GM19468 (cell line): Measurements from ENCODE around the gene CLDN12.
A peak's percentile ranks its signal among the peaks of the same experiment; 100 is the strongest.

Experiments
- ATAC-seq: cut with Tn5 transposase; IDR thresholded peaks from one replicate; pipeline ENCODE4 v1.9.1; 2021; ENCODE audit warnings: mild to moderate bottlenecking, moderate library complexity, moderate number of reproducible peaks; ENCODE audit not compliant: unreplicated experiment; ENCODE audit errors: extremely low read depth

CLDN12 gene

DNA sequence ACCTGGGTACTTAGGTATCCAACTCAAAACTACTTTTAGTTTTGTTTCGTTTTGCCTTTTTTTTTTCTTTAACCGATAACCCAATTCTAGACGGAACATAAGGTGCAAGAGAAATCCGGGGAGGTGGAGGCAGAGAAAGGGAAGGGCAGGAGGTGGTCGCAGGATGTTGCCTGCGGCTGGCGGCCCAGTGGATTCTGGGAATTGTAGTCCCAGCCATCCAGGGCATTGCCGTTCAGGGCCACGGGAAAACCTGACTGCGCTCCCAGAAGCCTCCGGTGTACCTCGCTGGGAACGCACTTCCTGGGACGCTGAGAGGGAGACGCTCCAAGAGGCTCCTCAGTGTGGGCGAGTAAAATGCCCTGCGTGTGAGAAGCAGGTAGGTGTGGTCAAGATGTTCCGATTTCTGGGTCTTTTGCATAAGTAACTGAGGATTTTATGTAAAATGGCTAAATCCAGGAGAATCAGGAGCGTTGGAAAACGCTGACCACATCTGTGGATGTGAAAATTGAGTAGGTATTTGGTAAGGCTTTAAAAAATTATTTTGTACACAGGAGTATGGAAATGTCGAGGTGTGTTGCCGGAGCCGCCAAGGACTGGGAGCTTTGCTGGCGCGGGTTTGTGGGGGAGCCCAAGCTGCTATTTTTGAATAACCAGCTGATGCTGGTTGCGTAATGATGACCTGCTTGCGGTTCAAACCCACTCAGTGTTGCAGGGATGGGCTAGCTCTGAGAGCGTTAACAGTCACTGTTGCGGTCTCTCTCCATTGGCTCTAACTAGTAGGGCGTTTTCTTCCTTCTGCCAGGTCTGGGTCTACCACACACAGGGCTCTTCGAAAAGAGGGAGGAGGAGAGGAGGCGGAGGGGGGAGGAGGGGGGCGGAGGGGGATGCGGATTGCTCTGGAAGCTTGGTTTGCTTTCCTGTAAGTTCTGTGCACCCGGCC, at the start of gene CLDN12:
TSS of gene CLDN12 (plus strand) at position 288 of the 940 bp plus-strand sequence. CDS start 9,216 bp downstream, outside the sequence.
- ATAC-seq = peak; percentile 97

DNA sequence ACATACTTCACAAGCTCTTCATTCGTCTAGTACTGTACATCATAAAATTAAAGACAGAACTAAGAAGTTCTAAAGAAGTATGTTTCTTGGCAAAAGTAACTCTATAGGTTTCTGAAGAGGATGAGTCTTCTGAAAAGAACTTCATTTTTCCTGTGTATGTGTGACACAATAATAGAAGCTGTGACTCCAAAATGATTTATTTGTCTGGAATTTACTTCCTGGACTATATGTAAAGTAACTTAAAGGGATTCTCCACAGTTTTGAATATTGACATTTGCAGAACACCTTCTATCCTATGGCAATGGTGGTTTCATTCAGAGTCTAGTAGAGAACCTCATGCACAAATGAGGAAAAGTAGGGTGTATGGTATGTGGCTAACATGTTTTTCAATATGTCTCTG, 19.8 kb upstream of the CLDN12 start:
- no peak for ATAC-seq

DNA sequence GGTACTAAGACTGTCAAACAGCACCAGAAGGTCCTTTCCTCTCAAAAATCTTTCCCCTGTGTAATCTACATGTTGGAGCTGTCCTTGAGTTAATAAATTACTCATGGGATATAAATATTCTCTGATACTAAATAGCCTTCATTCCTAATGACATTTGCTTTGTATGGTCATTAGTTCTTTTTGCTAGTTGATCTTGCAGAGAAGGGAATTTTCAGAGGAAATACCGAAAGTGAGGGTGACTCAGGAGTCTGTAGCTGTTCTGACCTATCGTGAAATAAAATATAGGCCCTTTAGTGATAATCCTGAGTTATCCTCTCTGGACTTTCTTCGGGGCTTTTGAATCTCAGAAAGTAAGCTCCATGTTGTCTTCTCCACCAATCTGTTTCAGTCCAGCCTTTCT, 19.4 kb upstream of the CLDN12 start:
- ATAC-seq = no peak

DNA sequence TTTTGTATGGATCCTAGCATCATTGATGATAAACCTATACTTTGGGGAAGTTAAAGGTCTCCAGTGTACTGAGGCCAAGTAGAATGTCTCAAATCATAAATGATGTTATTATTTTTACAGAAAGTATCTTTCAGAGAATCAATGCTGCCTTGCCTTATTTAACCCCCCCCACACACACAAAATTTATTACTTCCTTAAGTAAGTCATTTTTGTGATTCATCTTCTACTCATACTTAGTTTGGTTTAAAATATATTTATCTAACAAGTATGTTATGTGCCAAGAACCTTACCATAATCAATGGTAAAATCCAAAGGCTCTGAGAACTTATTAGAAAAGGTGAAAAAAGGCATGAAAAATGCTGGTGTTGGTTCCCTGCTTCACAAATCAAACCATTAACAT, 18.8 kb upstream of the CLDN12 start:
- ATAC-seq = no peak

DNA sequence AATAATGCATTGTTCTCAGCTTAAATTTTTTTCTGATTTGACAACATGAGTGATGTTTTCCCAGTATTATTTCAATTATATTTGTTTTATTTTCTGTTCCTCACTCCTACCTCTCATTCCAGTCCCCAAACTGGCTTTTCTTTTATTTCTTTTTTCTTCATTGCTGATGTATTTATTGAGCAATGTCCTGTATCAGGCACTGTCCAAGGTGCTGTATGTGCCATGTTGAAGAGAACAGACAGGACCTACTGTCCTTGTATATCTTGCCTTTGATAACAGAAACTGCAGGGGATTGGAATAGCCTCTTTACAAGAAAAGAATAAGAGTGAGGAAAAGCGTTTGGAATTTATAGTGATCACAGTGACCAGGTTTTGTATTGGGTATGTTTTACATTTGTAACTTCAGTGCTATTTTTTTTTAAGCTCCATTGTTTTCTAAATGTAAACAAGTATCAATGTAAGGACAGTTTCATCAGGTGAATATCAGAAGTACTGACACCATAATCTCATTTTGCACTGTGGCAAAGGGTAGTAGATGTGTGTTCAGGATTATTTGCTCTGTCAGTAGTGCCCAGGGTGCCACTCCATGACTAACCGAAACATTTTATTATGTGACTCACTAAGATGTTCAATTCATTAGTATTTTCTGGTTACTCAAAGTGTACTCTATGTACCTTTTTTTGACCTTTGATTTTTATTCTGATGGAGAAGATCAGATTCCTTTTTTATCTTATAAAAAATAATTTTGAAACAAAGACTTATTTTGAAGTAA, 15.6 kb upstream of the CLDN12 start:
- no peak for ATAC-seq

DNA sequence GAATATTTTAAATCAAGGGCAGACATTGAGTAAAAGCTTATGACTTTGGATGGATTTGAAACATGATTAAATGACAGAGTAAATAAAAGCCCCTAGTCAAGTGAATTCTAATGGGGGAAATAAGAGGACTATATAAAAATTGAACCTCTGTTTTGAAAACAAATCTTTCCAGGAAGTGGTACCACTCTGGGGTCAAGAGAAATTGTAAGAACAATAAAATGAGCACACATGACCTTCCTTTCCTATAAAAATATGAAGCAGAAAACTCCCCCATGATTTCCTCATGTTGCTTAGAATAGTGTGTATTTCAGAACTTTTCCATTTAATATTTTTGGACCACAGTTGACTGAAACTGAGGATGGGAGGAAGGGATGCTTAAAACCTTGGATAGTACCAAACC, 12.3 kb upstream of the CLDN12 start:
- no peak for ATAC-seq

DNA sequence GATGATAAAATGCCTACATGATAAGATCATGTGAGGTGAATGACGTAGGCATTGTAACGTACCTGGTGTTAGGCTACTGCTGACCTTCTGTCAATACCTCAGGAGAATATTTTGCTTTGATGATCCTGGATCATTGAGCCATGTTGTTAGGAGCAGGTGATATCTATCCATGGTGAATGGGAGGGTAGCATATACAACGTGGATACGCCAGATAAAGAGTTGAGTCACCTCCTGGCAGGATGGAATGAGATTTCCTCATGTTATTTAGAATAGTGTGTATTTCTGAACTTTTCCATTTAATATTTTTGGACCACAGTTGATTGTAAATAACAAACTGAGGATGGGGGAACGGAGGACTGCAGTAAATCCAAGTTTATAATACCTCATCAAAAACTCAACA, 11.8 kb upstream of the CLDN12 start:
- ATAC-seq = no peak

DNA sequence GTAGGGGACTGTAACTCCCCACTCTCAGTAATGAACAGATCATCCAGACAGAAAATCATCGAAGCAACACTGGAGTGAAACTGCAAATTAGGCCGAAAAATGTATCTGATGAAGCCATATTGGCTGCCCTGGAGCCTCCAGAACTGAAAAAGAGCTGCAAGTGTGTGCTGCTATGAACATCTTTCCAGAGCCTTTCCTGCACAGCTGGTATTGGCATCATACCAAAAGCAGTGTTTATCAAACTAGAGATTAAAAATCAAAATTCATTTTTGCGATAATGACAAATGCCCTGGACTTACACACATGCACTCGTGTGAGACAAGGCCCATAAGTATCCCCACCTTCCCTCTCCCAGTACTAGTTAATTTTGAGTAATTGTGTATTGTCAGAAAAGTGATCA, 6.8 kb upstream of the CLDN12 start:
- no peak for ATAC-seq

DNA sequence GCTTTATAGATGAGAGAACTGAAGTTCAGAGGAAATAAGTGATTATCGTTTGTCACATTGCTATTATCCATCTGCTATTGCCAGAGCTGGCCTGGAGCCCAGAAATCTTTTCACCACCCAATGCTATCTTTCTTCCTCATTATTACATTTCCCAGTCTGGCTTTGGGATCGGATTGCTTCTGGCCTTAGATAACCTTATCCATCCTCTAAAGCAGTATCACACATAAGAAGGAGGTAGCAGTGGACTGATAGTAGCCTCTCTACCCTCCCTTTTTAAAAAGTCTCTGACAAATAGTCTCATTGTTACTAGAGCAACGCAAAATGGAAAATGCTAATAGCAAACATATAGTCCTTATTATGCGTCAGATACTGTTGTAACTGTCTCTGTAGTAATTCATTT, 1.3 kb upstream of the CLDN12 start:
- no peak for ATAC-seq

DNA sequence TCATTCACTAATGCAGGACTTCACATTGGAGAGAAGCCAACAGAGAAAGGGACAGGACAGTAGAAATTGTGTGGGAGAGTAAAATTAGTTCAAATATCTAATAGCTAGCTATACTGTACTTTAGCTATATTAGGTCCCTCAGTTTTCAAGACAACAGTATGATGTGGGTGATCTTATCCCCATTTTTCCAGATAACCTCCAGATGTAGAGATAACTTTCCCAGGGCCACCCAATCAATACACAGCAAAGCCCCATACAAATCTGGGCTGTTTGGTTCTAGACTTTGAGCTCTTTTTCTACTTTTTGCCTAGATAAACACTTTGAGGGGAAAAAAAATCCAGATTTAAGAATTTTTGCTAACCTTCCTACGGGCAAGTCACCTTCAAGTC, 482 bp upstream of the CLDN12 start:
- ATAC-seq = no peak

DNA sequence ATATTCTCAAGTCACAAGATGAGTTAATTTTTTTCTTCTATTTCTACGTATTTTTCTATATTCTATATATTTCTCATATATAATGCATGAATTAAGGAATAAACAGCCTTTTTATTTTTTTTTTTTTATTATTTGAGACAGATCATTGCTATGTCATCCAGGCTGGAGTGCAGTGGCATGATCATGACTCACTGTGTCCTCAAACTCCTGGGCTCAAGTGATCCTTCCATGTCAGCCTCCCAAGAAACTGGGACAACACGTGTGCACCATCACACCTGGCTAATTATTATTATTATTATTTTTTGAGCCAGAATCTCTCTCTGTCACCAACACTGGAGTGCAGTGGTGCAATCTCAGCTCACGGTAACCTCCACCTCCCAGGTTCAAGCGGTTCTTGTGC, 1.5 kb downstream of the CLDN12 start:
- no peak for ATAC-seq

DNA sequence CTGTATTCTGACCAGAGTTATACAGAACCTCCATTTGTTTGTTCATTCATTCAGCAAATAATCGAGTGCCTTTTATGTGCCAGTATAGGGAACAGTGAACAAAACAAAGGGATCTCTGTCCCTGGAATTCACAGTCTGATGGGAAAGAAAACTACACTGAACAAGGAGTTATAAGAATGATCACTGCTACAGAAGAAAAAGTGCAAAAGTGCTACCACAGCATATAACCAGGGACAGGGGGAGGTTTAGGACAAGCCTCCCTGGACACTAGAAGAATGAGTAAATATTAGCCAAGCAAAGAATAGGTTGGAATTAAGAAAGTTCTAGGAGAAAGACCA, 4.2 kb downstream of the CLDN12 start:
- ATAC-seq = no peak

DNA sequence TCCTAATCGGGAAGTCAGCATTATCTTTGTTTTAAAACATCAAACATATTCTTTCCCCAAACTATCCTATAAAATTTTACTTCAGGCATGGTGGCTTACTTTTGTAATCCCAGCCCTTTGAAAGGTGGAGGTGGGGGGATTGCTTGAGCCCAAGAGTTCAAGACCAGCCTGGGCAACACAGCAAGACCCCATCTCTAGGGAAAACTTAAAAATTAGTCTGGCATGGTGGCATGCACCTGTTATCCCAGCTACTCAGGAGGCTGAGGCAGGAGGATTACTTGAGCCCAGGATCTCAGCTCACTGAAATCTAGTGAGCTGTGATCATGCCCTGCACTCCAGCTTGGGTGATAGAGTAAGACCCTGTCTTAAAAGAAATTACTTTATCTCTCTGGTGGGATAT, 4.9 kb downstream of the CLDN12 start:
- no peak for ATAC-seq

DNA sequence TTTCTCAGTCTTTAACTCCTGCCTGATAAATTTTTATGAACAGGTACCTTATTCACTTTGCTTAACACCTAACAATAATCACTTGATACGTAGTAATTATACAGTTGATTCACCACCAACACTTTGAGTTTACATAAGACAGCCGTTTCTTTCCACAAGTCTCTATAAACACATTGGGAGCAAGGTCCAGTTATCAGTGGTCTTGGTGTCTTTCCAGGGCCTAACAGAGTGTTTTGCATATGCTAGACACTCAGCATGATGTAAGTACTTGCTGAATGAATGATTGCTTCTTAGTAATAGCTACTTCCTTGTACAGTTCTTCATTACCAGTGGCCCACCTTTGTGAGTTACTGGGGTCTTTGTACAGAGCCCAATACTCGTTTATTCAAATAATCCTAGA, 6.4 kb downstream of the CLDN12 start:
- ATAC-seq = no peak

DNA sequence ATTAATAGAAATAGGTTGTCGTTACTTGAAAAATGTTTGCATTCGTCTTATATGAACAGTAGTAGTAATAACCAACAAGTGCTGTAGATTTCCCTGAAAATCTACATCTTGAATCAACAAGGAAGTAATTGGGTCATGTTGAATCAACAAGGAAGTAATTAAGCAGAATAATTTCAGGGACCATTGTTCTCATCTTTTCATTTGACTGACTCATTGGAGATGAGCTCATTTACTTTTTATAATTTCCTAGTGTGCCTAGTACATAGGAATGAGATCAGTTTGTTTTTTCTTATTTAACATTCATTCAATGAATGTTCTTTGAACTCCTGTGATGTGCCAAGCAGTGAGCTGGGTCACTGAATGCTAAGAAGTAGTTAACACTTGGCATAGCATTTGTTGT, 8.2 kb downstream of the CLDN12 start:
- no peak for ATAC-seq

DNA sequence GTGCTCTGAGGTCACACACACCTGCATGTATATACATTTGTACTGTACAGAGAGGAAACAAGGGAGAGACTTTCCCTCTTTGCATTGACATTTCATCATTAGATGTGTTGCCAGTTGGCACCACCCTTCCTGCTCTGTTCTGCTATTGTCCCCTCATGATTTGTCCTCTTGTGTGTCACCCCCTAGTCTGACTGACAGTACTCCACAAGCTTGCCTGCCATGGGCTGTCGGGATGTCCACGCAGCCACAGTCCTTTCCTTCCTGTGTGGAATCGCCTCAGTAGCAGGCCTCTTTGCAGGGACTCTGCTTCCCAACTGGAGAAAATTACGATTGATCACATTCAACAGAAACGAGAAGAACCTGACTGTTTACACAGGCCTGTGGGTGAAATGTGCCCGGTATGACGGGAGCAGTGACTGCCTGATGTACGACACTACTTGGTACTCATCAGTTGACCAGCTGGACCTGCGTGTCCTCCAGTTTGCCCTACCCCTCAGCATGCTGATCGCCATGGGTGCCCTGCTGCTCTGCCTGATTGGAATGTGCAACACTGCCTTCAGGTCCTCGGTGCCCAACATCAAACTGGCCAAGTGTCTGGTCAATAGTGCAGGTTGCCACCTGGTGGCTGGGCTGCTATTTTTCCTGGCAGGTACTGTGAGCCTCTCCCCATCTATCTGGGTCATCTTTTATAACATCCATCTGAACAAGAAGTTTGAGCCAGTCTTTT, 9.4 kb downstream of the CLDN12 start:
- ATAC-seq = no peak

DNA sequence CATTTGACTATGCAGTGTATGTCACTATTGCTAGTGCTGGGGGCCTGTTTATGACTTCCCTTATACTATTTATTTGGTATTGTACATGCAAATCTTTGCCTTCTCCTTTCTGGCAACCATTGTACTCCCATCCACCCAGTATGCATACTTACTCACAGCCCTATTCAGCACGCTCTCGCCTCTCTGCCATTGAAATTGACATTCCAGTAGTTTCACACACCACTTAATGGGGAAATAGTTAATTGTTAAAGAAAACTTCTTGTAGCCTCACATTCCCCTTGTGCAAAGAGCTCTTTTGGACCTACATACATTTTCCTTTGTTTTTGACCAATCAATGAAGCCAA, 9.9 kb downstream of the CLDN12 start:
- ATAC-seq = no peak

DNA sequence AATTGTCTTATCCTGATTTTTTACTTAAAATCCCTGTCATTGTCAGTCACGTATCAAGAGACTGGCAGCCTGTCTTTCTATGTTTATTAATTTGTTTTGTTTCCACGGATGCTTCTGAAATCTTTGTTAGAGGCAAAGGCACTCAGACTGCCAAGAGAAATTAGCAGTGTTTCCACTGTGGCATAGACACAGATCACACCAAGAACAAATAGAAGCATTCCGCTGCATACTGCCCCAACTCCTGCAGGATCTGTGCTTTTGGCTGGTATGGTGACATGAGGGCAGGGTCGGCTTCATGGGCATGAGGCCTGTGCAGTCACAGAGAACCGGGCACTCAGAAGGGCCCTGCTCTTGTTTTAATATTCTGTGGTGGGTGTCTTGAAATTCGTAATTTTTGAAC, 18.4 kb downstream of the CLDN12 start:
- ATAC-seq = no peak

DNA sequence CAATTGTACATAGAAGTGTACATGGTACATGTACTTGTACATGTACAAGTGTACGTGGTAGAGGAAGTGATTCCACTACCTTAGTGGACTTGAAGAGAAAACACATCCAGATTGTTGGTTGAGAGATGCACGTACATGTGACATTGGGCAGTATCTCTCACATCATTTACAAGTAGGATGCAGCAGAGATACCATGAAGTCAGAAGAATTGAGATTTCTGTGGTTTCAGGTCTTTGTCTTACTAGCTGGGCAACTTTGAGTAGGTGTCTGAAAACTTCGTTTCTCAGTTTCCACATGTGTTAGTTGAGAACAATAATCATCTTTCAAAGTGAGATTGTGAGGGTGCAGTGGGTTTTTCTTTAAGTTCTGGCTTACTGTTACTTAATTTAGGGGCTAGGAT, 21.5 kb downstream of the CLDN12 start:
- ATAC-seq = peak; percentile 95

DNA sequence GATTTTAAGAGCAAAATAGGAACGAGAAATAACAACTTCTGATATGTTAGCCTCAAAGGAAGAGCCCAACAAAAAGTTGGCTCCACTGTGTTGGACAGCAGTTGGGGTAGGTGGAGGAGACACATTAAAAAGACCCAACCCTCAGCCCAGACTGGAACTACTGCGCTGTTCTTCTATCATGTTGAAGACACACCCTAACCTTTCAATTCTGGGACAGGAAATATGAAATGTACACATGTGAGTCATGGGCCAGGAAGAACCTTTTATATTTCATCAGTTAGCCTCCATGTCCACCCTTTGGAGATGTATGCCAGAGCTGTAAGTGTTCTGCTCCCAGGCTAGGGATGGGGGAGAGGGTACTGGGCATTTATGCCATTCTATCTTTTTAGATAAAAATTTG, 22.1 kb downstream of the CLDN12 start:
- ATAC-seq = no peak
